H9 (cell line): ENCODE data around the gene HSPA12A. TPM values are rescaled to one million over a fixed set of nuclear protein-coding genes. Genes with fewer than 3 reads are reported as not detected.

Experiments
- DNase-seq: peaks from one replicate; pipeline ENCODE4 v3.0.0-alpha.2; 2017
- H2AFZ ChIP-seq: one replicate; pipeline ENCODE4 v1.6.1; 2013; ENCODE audit warnings: mild to moderate bottlenecking, low read length, control low read depth, moderate library complexity
- H2AK5ac ChIP-seq: 2 replicates; pipeline ENCODE4 v1.6.1; 2013; ENCODE audit warnings: low read length, control low read depth, mixed read lengths; ENCODE audit not compliant: insufficient read length
- H2BK120ac ChIP-seq: one replicate; pipeline ENCODE4 v1.6.1; 2013; ENCODE audit warnings: low read depth, mild to moderate bottlenecking, low read length, control low read depth, inconsistent platforms; ENCODE audit not compliant: poor library complexity, severe bottlenecking
- H2BK12ac ChIP-seq: 2 replicates; pipeline ENCODE4 v1.6.1; 2013; ENCODE audit warnings: low read length, control low read depth, mixed read lengths, low read depth; ENCODE audit not compliant: insufficient read length
- H2BK15ac ChIP-seq: 2 replicates; pipeline ENCODE4 v1.6.1; 2013; ENCODE audit warnings: low read depth, low read length, control low read depth
- H2BK20ac ChIP-seq: one replicate; pipeline ENCODE4 v1.6.1; 2013; ENCODE audit warnings: low read depth, mild to moderate bottlenecking, low read length, control low read depth, inconsistent platforms; ENCODE audit not compliant: poor library complexity, severe bottlenecking
- H2BK5ac ChIP-seq: 2 replicates; pipeline ENCODE4 v1.6.1; 2013; ENCODE audit warnings: low read length, control low read depth, mixed read lengths; ENCODE audit not compliant: insufficient read length
- H3K14ac ChIP-seq: 2 replicates; pipeline ENCODE4 v1.6.1; 2013; ENCODE audit warnings: low read length, control low read depth; ENCODE audit not compliant: insufficient read depth
- H3K18ac ChIP-seq: 2 replicates; pipeline ENCODE4 v1.6.1; 2013; ENCODE audit warnings: low read depth, mild to moderate bottlenecking, mixed read lengths, low read length, control low read depth; ENCODE audit not compliant: insufficient read length
- H3K23ac ChIP-seq: 2 replicates; pipeline ENCODE4 v1.6.1; 2013; ENCODE audit warnings: low read length, control low read depth, mixed read lengths, low read depth; ENCODE audit not compliant: insufficient read length
- H3K23me2 ChIP-seq: 2 replicates; pipeline ENCODE4 v1.6.1; 2013; ENCODE audit warnings: low read depth, mild to moderate bottlenecking, mixed read lengths, low read length, control low read depth; ENCODE audit not compliant: insufficient read length, poor library complexity, severe bottlenecking
- H3K27ac ChIP-seq: 2 replicates; pipeline ENCODE4 v1.5.1; 2013; ENCODE audit warnings: low read length, control low read depth, mixed read lengths, low read depth; ENCODE audit not compliant: insufficient read length
- H3K27me3 ChIP-seq: 2 replicates; pipeline ENCODE4 v1.6.1; 2013; ENCODE audit warnings: low read length, control low read depth, inconsistent platforms; ENCODE audit not compliant: insufficient read depth
- H3K4ac ChIP-seq: 2 replicates; pipeline ENCODE4 v1.6.1; 2013; ENCODE audit warnings: low read depth, mild to moderate bottlenecking, control low read depth, inconsistent platforms, low read length, moderate library complexity
- H3K4me1 ChIP-seq: 2 replicates; pipeline ENCODE4 v1.6.1; 2013; ENCODE audit warnings: low read length, control low read depth, inconsistent platforms; ENCODE audit not compliant: insufficient read depth
- H3K4me2 ChIP-seq: 2 replicates; pipeline ENCODE4 v1.6.1; 2013; ENCODE audit warnings: low read length, control low read depth, mixed read lengths; ENCODE audit not compliant: insufficient read length, insufficient read depth
- H3K56ac ChIP-seq: 2 replicates; pipeline ENCODE4 v1.6.1; 2013; ENCODE audit warnings: low read depth, mild to moderate bottlenecking, mixed read lengths, low read length, control low read depth; ENCODE audit not compliant: insufficient read length
- H3K79me1 ChIP-seq: 2 replicates; pipeline ENCODE4 v1.6.1; 2013; ENCODE audit warnings: low read depth, mild to moderate bottlenecking, moderate library complexity, low read length, control low read depth, inconsistent platforms; ENCODE audit not compliant: insufficient read depth, poor library complexity, severe bottlenecking
- H3K79me2 ChIP-seq: 2 replicates; pipeline ENCODE4 v1.6.1; 2013; ENCODE audit warnings: low read length, control low read depth, inconsistent platforms; ENCODE audit not compliant: insufficient read depth
- H3K9ac ChIP-seq: 2 replicates; pipeline ENCODE4 v1.6.1; 2013; ENCODE audit warnings: low read length, control low read depth, mixed read lengths; ENCODE audit not compliant: insufficient read length; ENCODE audit errors: extremely low read depth
- H3K9me3 ChIP-seq: one replicate; pipeline ENCODE4 v1.6.1; 2013; ENCODE audit warnings: low read depth, low read length, inconsistent platforms; ENCODE audit not compliant: control insufficient read depth
- H3T11ph ChIP-seq: one replicate; pipeline ENCODE4 v1.6.1; 2013; ENCODE audit warnings: mild to moderate bottlenecking, low read length, control low read depth, inconsistent platforms
- H4K20me1 ChIP-seq: one replicate; pipeline ENCODE4 v1.6.1; 2013; ENCODE audit not compliant: control insufficient read depth, insufficient read length, insufficient read depth
- H4K5ac ChIP-seq: 2 replicates; pipeline ENCODE4 v1.6.1; 2013; ENCODE audit warnings: low read depth, mild to moderate bottlenecking, mixed read lengths, low read length, control low read depth; ENCODE audit not compliant: insufficient read length
- H4K8ac ChIP-seq: replicated peaks from 2 replicates; pipeline ENCODE4 v1.6.1; 2013; ENCODE audit warnings: low read length, control low read depth, mixed read lengths, low read depth; ENCODE audit not compliant: insufficient read length
- H4K91ac ChIP-seq: 2 replicates; pipeline ENCODE4 v1.6.1; 2013; ENCODE audit warnings: low read depth, mild to moderate bottlenecking, moderate library complexity, mixed read lengths, low read length, control low read depth; ENCODE audit not compliant: insufficient read length
- H3K27ac Mint-ChIP-seq, 3 experiments: 2 replicates in 2 of 3; 3 replicates in 1 of 3; pipeline ENCODE4 v1.8.0; 2020 to 2021; ENCODE audit warnings: mixed read lengths in 3 of 3, mild to moderate bottlenecking in 1 of 3, moderate library complexity in 1 of 3
- H3K27me3 Mint-ChIP-seq: 2 replicates; pipeline ENCODE4 v1.8.0; 2021; ENCODE audit warnings: low read depth, mild to moderate bottlenecking, moderate library complexity, mixed read lengths
- H3K36me3 Mint-ChIP-seq, 3 experiments: 2 replicates in 2 of 3; 3 replicates in 1 of 3; pipeline ENCODE4 v1.8.0; 2020 to 2021; ENCODE audit warnings: low read depth in 3 of 3, mixed read lengths in 3 of 3; ENCODE audit not compliant: insufficient read depth in 1 of 3
- H3K4me1 Mint-ChIP-seq, 2 experiments: 2 replicates each; pipeline ENCODE4 v1.8.0; 2020; ENCODE audit warnings: mixed read lengths in 2 of 2
- H3K4me3 Mint-ChIP-seq, 2 experiments: 2 replicates in 1 of 2; 3 replicates in 1 of 2; pipeline ENCODE4 v1.8.0; 2020 to 2021; ENCODE audit warnings: mild to moderate bottlenecking in 2 of 2, mixed read lengths in 2 of 2, moderate library complexity in 1 of 2
- H3K9me3 Mint-ChIP-seq, 2 experiments: 2 replicates in 1 of 2; 3 replicates in 1 of 2; pipeline ENCODE4 v1.8.0; 2020; ENCODE audit warnings: mild to moderate bottlenecking in 2 of 2, mixed read lengths in 2 of 2, moderate library complexity in 1 of 2
- WGBS: extraction: QIAGEN DNeasy Blood & Tissue Kit; methylation state at CpG from one replicate; pipeline ENCODE4 v1.1.7; 2013; ENCODE audit warnings: missing lambda C conversion rate, low lambda C conversion rate, mixed read lengths; ENCODE audit not compliant: insufficient read length; ENCODE audit errors: extremely low coverage; 5-methylcytosine and 5-hydroxymethylcytosine counted together
- total RNA-seq: library from RNA; stranded (reverse); gene quantifications from 2 replicates; pipeline ENCODE4 v1.2.1, GENCODE V29; 2021
- TF ChIP-seq, protein P1 (sequence below): fragments of 200-600 bp; sonication (generic); conservative IDR thresholded peaks from 3 replicates; pipeline ENCODE4 v1.8.0; 2021; ENCODE audit warnings: antibody characterized with exemption, mild to moderate bottlenecking

Gene HSPA12A
- total RNA-seq, 1 experiment from 2014 or later: 3.2 TPM

DNA sequence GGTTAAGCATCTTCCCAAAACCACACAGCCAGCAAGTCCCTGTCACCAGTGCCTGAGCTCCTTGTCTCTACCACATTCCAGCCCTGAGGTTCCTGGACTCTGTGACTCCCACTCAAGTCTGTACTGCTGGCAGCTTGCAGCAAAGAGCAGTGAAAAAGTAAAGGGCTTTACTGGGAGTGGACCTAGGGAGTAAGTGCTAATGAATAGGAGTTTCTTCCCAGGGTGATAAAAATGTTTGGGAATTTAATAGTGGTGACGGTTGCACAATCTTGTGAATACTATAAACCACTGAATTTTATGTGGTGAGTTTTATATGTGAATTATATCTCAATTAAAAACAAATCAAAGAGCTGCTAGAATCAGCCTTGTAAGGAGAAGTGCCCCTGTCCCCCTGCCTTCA lies 22.6 kb downstream of the HSPA12A start:
- H3K14ac ChIP-seq: no peak overlapping the region
- H3K23me2 ChIP-seq: no peaks in the 10 kb centered on the region
- Mint-ChIP-seq H3K4me1 (peaks cover 20 to 29% of the 10 kb centered on the region in 2 experiments), H3K4me3 (no peak overlapping the region), H3K27ac (no peak overlapping the region), H3K27me3 (peaks cover 5% of the 10 kb centered on the region), H3K36me3 (no peaks in the 10 kb centered on the region), H3K9me3 (no peaks in the 10 kb centered on the region)
- no peak overlapping the region for H2BK12ac ChIP-seq
- no peaks in the 10 kb centered on the region for H3K9me3 ChIP-seq
- H2BK20ac ChIP-seq: no peak overlapping the region
- H3K4ac ChIP-seq: no peak overlapping the region
- H2BK120ac ChIP-seq: no peak overlapping the region
- no peak overlapping the region for H2AFZ ChIP-seq
- H3K9ac ChIP-seq: no peak overlapping the region
- no peak overlapping the region for H3K27ac ChIP-seq
- TF ChIP-seq, protein P1, sequence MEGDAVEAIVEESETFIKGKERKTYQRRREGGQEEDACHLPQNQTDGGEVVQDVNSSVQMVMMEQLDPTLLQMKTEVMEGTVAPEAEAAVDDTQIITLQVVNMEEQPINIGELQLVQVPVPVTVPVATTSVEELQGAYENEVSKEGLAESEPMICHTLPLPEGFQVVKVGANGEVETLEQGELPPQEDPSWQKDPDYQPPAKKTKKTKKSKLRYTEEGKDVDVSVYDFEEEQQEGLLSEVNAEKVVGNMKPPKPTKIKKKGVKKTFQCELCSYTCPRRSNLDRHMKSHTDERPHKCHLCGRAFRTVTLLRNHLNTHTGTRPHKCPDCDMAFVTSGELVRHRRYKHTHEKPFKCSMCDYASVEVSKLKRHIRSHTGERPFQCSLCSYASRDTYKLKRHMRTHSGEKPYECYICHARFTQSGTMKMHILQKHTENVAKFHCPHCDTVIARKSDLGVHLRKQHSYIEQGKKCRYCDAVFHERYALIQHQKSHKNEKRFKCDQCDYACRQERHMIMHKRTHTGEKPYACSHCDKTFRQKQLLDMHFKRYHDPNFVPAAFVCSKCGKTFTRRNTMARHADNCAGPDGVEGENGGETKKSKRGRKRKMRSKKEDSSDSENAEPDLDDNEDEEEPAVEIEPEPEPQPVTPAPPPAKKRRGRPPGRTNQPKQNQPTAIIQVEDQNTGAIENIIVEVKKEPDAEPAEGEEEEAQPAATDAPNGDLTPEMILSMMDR: no peak
- no peak overlapping the region for H4K91ac ChIP-seq
- H3K79me1 ChIP-seq: no peaks in the 10 kb centered on the region
- no peak overlapping the region for H3K56ac ChIP-seq
- H2BK5ac ChIP-seq: no peak overlapping the region
- H4K8ac ChIP-seq: no peak overlapping the region
- no peaks in the 10 kb centered on the region for H4K20me1 ChIP-seq
- no peak overlapping the region for H3T11ph ChIP-seq
- no peak overlapping the region for H3K18ac ChIP-seq
- no CpG with 5 or more reads among the region's 1 CpG for WGBS
- H3K27me3 ChIP-seq: no peaks in the 10 kb centered on the region
- H4K5ac ChIP-seq: no peak overlapping the region
- H3K4me2 ChIP-seq: no peak overlapping the region
- H3K23ac ChIP-seq: no peak overlapping the region
- no peaks in the 10 kb centered on the region for H3K4me1 ChIP-seq
- no peak overlapping the region for H2AK5ac ChIP-seq
- no peak overlapping the region for H2BK15ac ChIP-seq
- no peaks in the 10 kb centered on the region for H3K79me2 ChIP-seq
- DNase-seq: no peak
